DMS 273 (cell line): Measurements from ENCODE around the gene EEF1AKMT3.
A peak's percentile ranks its signal among the peaks of the same experiment; 100 is the strongest.

Experiments used
- DNase-seq: peaks from one replicate; lab custom pipeline; 2025; ENCODE audit not compliant: unreplicated experiment; lab: John Stamatoyannopoulos, UW

Gene EEF1AKMT3

DNA sequence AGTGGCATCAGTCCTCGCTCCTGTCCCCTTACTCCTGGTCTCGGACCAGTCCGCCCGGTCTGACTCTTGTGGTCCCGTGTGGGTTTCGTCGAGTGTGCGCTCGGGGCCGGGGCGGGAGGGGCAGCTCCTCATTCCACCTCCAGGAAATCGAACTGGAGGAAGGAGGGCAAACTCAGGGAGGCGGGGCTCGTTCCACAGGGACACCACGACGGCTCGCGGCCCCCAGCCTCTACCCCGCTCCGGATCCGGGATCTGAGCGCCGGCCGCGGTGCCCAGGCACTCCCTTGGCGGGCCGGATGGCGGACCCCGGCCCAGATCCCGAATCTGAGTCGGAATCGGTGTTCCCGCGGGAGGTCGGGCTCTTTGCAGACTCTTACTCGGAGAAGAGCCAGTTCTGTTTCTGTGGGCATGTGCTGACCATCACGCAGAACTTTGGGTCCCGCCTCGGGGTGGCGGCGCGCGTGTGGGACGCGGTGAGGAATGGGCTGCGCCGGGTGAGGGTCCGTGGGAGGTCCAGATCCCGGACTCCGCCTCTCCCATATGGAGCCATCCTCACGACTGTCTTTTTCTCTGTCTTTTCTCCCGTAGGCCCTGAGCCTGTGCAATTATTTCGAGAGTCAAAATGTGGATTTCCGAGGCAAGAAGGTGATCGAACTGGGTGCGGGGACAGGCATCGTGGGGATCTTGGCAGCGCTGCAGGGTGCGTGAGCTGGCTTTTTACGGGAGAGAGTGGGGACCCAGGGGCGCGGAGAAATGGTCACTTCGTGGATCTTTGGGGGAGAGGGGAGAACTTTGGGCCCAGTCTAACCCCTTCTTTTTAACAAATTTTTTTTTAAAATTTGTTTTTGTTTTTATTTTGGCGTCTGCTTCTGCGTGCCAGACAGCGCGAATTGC lies at the start of gene EEF1AKMT3:
Gene EEF1AKMT3, plus strand, starts transcription at position 186 of the 894 bp plus-strand sequence. Its CDS starts 111 bp downstream, at position 297.
- peak; percentile 78 for DNase-seq

DNA sequence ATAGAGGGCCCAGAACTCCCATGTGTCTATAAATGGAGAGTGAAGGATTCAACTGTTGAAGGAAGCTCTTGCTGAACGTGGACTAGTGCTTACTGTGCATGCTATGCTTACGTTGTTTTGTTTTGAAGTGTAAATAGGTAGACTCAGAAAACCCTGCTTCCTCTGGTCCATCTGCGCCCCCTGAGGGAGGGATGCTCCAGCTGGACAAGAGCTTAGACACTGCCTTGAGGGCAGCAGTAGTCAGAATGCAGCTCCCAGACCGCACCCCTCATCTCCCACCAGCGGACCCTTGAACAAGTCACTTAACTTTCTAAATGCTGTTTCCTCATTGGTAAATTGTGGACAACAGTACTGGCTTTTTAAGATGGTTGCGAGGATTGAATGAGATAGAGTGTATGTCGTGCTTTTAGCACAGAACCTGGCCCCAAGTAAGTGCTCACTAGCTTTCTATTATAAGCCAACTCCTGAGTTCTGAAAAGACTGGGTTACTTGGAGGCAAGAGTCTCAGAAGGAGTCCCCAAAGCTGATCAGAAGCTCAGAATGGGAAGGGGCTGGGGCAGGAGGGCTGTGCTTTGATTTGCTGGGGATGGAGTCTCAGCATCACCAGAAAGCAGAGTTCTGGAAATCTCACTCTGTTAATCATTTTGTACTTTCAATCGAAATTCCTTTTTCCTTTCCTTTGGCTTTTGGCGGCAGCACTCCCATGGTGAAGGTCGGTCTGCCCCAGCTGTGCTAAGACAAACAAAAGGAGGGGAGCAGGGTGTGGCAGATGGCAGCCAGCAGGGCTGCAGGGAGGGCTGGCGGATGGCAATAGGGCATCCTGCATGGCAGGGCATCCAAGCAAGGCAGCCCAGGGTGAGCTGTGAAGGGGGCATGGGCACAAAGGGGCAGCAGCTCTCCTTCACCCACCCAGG lies 49.4 kb upstream of the EEF1AKMT3 start:
- DNase-seq, result peak; percentile 74

DNA sequence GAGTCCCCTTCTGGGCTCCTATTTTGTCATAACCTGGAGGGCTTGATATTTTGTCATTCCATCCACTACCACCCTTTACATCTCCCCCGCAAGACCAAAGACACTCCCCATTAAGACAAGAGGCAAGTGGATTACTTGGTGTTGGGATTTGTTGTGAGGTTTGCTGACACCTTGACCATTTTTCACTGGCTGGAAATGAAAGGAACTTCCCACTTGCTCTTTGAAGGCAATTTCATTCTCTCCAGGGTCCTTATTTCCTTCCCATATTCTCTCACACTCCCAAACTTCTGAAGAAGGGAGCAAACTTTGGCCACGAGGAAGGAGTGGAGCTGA lies 48.8 kb upstream of the EEF1AKMT3 start:
- DNase-seq, result no peak

DNA sequence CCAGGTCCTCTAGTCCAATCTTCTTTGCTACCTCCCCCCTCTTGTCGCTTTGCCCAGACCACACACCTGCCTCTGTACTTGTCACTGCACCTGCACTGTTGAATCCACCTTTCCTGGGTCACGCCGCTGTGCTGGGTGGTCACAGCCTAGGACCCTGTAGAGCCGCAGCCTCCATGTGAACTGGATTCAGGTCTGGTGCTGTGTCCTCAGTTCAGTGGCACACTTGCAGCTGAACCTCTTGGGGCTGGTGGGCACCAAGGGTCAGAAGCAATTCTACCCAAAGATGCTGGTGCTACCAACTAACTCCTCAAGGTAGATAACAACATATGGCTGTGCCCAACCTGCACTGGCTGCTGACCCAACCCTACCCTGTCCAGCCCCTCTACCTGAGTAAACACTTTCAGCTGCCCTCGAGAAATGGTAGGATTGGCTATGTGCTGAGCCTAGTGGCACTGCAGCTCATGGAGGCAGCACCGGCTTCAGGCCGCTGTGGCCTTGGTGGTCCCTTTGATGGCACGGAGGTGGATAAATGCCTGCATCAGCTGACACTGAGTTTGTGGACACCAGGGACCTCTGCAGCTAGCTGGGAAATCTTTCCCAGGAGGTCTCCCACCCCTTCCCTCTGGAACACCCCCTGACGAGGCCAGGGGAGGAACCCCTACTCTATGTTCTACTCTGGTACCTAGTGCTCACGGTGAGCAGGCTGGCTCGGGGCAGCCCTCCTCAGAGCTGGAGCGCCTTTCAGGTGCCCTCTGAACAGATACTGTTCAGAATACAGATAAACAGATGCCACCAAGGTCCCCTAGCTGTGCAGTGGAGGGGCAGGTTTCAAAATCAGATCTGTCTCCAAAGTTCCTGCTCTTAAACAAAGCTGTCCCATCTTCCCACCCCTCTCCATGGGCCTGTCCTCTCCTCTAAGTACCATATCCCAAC lies 48.1 kb upstream of the EEF1AKMT3 start:
- DNase-seq, result no peak

DNA sequence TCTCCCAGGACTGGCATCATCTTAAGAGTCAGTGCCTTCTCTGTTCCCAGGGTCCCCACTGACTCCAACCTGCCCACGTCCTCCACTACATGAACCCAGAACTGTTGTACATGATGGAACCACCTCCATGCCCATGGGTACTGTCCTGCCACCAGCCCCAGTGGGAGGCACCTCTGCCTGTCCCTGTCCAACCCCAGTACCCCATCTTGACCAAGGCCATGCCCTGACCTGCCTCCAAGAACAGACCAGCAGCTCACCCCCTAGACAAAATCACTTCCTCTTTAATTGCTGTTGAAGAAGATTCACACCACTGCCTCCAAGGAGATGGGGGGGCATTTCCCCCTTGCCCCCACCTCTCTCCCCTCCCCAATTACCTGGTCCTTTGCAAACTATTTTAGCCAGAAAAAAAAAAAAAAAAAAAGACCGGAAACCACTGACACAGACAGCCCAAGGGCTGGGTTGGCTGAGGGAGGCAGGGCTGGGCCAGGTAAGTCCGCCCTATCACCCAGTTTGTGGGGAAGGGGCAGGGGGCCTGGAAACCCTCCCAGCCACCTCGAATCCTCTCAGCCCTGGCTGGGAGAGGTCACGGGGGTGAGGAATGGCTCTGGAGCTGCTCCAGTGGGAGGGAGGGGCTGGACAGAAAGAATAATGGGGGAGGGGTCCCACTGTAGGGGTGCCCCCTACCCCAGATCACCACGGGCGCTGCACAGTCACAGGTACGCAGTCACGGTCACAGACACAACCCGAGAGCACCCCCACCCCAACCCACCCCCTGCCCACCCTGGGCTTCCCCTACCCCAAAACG lies 47.3 kb upstream of the EEF1AKMT3 start:
- DNase-seq, result no peak

DNA sequence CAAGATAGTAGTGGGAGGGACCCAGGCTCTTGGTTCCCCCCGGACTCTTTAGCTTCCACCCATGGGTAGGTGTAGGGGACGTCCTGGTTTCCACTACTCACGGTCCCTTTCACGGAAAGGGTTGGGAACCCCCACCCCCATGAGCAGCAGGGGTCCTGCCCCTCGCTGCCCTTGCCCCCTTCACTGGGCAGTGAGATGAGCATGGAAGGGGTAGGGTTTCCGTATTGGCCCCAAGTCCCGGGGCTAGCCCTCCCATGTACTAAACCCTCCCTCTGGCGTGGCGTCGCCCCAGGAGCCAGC lies 46.6 kb upstream of the EEF1AKMT3 start:
- DNase-seq, result no peak

DNA sequence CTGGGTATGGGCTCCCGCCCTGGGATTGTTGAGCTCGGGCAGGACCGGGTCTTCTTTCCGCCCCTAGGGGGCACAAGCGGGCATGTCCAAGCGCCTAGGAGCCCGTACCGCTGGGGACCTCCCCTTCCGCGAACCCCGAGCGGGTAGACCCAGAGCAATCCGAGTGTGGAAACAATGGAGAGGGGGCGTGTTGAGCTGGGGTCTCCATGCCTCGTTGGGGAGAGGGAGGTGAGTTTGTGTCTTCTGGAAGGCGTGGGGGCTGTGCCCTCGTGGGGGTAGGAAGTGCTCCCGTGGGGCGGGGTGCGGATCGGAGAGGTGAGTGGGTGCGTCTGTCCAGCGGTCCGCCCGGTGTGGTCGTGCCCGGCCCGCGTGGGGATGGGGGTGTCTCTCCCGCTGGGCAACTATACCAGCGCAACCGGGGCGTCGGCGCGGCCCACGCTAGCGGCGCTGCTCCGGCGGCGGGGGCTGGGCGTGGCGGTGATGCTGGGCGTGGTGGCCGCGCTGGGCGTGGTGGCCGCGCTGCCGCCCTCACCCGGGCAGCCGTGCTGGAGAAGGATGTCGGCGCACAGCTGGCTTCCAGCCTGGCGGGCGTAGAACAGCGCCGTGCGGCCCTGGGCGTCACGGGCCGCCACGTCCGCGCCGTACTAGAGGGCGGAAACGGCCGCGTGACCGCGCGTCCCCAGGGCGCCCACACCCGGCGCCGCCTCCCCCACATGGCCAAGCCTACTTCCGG lies 46.1 kb upstream of the EEF1AKMT3 start:
- DNase-seq, result peak; percentile 93

DNA sequence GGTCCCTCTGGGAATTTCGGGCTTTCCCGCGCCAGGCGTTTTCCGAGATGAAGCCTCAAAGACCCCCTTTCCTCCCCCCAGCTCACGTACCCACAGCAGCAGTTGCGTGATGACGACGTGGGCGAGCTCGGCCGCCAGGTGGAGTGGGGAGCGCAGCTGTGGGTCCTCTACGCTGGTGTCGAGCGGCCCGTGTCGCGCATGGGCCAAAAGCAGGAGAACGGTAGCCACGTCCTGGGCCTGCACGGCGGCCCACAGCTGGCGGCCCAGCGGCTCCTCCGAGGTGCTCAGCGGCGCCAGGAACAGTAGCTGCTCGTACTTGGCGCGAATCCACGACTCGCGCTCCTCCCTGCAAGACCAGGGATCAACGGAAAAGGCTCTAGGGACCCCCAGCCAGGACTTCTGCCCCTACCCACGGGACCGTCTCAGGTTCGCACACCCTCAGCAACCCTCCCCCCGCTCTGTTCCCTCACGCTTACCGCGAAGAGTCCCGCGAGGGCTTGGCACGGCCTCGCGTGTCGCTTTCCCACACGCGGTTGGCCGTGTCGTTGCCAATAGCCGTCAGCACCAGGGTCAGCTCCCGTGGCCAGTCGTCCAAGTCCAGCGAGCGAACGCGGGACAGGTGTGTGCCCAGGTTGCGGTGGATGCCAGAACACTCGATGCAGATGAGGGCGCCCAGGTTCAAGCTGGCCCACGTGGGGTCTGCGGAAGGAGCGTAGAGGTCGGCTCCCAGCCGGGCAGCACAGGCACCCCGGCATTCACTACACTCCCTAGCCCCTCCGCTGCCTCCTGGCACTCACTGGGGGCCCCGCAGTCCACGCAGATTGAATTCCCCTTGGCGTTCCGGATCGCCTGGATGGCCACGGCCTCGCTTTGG lies 45.3 kb upstream of the EEF1AKMT3 start:
- peak; percentile 52 for DNase-seq

DNA sequence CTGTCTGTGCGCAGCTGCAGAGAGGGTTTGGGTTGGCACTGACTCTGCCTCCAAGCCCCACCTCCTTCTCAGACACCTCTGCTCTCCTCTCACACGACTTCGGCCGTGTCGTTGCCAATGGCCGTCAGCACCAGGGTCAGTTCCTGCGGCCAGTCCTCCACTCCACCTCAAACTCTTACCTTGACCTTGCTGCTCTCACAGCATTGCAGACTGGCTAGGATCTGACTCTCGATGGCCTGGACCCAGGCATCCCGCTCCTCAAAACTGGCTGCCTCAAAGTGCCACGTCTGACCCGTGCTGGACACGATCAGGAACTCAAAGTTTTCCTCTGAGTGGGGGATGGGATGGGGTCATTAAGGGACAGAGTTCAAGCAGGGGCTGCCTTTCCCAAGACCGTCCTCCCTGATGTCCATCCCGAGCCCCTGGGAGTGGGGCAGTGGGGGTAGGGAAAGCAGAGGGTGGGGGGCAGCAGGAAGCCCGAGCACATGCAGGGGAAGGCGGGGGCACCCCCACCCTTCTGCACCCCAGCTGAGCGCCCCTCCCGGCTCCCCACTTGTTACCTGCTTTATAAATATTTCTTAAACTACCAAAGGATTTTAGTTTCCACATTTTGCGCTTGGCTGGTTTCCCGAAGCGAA lies 44.5 kb upstream of the EEF1AKMT3 start:
- DNase-seq, result no peak

DNA sequence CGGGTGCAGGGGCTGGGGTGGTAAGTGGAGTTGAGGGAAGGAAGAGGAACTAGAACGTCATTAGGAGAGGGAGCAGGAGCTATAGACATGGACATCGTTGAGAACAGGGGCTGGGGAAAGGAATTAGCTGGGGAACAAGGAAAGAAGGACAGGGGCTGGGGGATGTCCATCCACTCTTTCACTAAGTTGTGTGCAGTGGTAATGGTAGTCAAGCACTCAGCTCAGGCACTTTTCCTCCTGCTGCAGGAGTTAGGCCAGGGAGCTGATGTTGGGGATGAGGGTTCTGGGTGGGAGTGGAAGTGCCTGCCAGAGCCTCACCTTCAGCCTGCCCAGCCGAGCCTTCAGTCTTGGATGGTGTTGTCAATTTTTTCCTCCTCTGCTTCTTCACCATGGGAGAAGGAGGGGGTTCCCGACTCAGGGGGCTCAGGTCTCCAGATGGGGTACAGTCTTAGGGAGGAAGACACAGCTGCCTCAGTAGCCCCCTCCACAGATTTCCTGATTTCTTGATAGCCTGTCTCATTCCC lies 43.0 kb upstream of the EEF1AKMT3 start:
- no peak for DNase-seq

DNA sequence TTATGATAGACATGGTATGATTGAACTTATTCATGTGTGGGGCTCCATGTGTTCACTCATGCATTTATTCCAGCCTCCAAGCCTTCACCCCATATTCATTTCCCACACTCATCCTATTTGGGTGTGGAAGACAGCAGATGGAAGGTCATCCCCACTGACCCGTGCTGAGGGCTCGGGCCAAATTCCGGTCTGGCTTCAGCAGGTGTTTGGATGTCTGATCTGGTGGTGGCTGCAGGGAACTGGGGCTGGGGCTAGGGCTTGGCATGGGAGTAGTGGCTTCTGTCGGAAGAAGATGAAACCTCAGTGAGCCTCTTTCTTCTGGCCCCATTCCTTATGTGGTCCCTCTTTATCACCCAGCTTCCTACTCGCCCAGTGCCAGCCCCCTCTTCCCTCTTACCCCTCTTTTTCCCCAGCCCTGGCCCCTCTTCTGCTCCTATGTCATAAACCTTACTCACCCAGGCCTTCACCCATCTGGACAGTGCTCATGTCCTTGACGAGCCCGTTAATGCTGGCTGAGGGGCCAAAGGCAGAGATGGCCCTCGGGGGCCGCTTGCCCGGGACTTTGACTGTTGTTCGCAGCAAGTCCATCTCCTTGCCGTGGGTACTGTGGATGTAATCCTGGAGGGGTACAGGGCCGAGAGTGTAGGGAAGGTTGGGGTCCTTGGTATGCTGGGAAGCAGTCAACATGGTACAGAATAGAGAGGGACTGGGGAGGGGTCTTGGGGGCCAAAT lies 41.9 kb upstream of the EEF1AKMT3 start:
- no peak for DNase-seq

DNA sequence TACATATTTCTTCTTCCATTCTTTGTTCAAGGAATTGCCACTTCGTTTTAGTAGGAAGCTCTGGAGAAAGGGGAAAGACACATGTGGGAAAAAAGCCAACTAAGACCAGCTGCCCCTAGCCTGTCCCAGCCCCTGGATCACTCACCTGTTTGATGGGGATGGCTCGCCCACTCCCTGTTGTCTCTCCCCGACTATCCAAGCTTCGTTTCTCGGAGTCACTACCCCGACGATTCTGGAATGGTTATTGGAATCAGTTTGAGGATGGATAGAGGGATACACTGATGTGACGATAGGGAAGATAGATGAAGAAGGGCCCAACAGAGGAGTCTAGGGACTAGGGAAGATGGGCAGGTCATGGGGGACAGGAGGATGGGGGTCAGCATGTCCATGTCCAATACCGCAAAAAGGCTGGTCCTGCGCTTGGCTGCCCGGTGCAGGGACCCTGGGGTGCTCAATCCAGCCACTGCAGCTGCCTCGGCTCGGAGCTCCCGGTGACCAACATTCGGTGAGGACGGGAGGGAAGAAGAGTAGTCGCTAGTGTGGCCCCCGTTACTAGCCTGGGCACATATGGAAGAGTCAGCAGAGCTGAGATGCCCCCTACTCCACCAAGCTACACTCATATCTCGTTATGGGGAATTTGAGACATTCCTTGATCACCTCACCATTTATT lies 40.9 kb upstream of the EEF1AKMT3 start:
- DNase-seq, result no peak

DNA sequence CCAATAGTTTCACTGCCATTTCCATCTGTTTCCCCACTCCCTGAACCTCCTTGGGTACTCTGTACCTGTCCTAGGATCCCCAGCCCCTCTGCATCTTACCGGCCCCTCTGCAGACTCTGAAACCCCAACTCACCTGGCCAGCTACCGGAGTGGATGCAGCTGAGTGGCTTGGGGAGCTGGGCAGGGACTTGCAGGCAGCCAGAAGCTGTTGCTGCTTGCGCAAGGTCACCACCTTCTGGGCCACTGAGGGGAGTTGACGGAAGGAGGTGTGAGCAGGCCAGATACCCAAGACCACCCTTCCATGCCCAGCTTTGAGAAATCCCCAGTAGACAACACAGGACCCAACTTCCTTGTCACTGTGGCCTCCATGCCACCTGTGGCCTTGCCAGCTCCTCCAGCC lies 40.1 kb upstream of the EEF1AKMT3 start:
- DNase-seq, result no peak

DNA sequence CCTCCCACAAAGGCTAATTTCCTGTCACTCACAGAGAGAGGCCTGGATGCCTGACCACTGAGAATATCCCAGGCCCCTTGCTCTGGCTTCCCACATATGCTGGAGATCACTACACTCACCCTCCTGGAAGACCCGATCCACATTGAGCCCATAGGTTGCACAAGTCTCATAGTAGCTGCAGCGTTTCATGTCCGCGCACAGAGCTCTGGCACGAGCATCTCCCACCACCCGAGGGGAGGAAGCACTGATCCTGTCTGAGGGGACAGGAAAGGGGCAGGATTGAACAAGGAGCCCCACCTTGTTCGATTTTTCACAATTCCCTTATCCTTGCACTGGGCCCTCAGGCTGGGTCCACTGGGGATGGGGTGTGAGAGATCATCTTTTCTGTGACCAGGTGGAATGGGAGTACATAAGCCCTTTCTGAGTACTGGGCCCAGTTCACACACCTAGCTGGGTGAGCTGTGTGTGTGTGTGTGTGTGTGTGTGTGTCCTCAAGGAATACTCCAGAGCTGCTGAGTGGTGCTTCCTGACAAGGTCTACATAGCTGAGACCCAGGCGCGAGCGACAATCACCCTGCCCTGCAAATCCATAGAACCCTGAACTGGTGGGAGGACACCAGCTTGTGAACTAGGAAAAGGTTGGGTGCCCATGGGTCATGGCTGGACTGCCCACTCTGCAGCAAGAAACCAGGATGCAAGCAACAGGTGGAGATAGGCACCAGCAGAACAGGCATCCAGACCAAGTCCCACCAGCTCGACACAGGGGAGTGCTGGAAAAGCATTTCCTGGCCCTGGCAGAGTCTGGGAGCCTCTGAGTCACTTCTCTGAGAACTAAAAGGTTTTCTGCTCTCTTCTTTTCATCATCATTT lies 39.5 kb upstream of the EEF1AKMT3 start:
- no peak for DNase-seq

DNA sequence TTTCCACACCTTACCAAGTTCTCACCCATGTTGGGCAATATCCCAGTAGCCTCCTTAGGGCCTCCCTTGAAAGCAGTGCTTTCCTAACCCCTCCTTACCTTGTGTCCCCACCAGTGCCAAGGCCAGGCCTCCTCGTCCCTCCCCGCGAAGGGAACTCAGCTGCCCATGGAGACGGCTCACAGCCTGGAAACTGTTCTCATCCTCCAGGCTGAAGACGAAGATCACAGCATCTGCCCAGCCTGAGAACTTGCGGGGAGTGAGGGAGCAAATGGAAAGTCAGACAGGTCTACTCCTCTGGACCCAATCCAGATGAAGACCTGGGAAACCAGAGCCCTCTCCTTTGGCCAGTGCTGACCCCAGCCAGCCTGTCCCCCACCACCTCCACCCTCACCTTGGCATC lies 38.5 kb upstream of the EEF1AKMT3 start:
- no peak for DNase-seq

DNA sequence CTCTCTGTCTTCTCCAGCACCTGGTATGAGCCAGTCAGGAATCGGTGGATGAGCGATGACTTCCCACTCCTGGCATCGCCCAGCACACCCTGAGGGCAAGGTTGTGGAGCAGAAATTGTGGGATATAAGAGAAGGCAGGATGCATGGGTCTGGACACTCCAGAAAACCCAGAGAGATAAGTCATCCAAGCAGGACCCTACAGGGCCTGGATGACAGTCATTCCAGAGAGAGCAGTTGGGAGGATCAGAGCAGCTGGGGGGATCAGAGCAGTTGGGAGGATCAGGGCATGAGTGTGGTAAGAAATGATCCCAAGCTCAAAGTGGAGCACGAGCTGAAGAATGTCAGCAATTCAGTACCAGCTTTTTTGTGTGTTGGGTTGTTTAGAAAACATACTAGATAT lies 37.8 kb upstream of the EEF1AKMT3 start:
- DNase-seq, result no peak
